Measurements from ENCODE around the gene CARD19. TPM values are rescaled to one million over a fixed set of nuclear protein-coding genes. Genes with fewer than 3 reads are reported as not detected.

CARD19 gene
- total and polyA plus RNA-seq, 2 experiments from 2014 or later = 36.8 to 48.3 TPM

- Histone ChIP-seq H3K4me2 (no peak overlapping the region), H3K27me3 (ENCODE audit: insufficient read depth) (no peaks in the 10 kb centered on the region), H4K20me1 (replicated peaks; ENCODE audit: insufficient read depth) (no peaks in the 10 kb centered on the region), H3K4me3 (no peak overlapping the region), H3F3A (replicated peaks; ENCODE audit: low read depth) (0 out of 2 replicates have a peak, but pooled peaks cover 8% of the 10 kb centered on the region), H2AFZ (no peak overlapping the region), H3K27ac (ENCODE audit: low read depth) (no peak overlapping the region), H3K36me3 (ENCODE audit: insufficient read depth) (no peaks in the 10 kb centered on the region; the same call in 1 of the 2 replicates), H3K9me2 (ENCODE audit: insufficient read depth) (no peaks in the 10 kb centered on the region), H3K79me2 (replicated peaks; ENCODE audit: insufficient read depth) (no peaks in the 10 kb centered on the region), H3K4me1 (ENCODE audit: insufficient read depth) (0 out of 2 replicates have a peak, but pooled peaks cover 3% of the 10 kb centered on the region)
- peaks cover 4% of the 10 kb centered on the region; the same call in 2 of the 3 replicates for H3K36me3 Mint-ChIP-seq (ENCODE audit: low read depth)
- ATAC-seq (no peak), DNase-seq (ENCODE audit: low spot score) (no peak)
- H3K27ac Mint-ChIP-seq = no peak overlapping the region
- peaks cover 7% of the 10 kb centered on the region for H3K4me1 Mint-ChIP-seq
- no peak overlapping the region for H3K4me3 Mint-ChIP-seq
- peaks cover 10% of the 10 kb centered on the region for H3K27me3 Mint-ChIP-seq (ENCODE audit: insufficient read depth, low read depth, poor library complexity)
- H3K9me3 Mint-ChIP-seq = peaks cover 5% of the 10 kb centered on the region; the same call in 1 of the 3 replicates
- TF ChIP-seq JUNB (IDR thresholded peaks at IDR 0.05; ENCODE audit: unreplicated experiment) = no peak
- no peak for TF ChIP-seq NANOG (IDR thresholded peaks at IDR 0.05; ENCODE audit: borderline replicate concordance)
- TF ChIP-seq ETS1 (IDR thresholded peaks at IDR 0.05) = no peak
- no peak for TF ChIP-seq ZNF331 (CRISPR knock-in tag; IDR thresholded peaks at IDR 0.05; ENCODE audit: low read depth)
- TF ChIP-seq ZNF462 (CRISPR knock-in tag; IDR thresholded peaks at IDR 0.05) = no peak
- TF ChIP-seq STAT1 (IDR thresholded peaks at IDR 0.05; ENCODE audit: unreplicated experiment) = no peak
- TF ChIP-seq EZH2phosphoT487 (IDR thresholded peaks at IDR 0.05; ENCODE audit: unreplicated experiment) = no peak
- no peak for TF ChIP-seq CREB1 (CRISPR knock-in tag; IDR thresholded peaks at IDR 0.05; ENCODE audit: low read depth)
- no peak for TF ChIP-seq POLR2AphosphoS5 (IDR thresholded peaks at IDR 0.05; ENCODE audit: low read depth)
- TF ChIP-seq REST (IDR thresholded peaks at IDR 0.05; ENCODE audit: unreplicated experiment) = no peak
- no peak for TF ChIP-seq CTCF (conservative IDR thresholded peaks at IDR 0.05; ENCODE audit: low read depth in 2 of 2)
- no peak for TF ChIP-seq EZH2 (IDR thresholded peaks at IDR 0.05; ENCODE audit: low read depth, unreplicated experiment)
- TF ChIP-seq ZNF114 (CRISPR knock-in tag; IDR thresholded peaks at IDR 0.05) = no peak
These were observed 5.0 kb upstream of the CARD19 start for GRCh38 chr9:93091056-93091452.
